SK-N-SH (cell line): ENCODE measurements around the gene KLHL24. TPM values are rescaled to one million over a fixed set of nuclear protein-coding genes. Genes with fewer than 3 reads are reported as not detected.

ENCODE experiments used
- CTCF ChIA-PET: fragments of 300-600, 350-600 bp; formaldehyde crosslinking; extraction: SDS; loops from one replicate; lab custom pipeline; 2021; lab: Yijun Ruan, JAX
- POLR2A ChIA-PET: fragments of 350-600 bp; sonication (Branson Sonifier 250); formaldehyde crosslinking; extraction: SDS; loops from one replicate; lab custom pipeline; 2020; ENCODE audit warnings: antibody characterized with exemption, inconsistent platforms; lab: Yijun Ruan, JAX
- DNase-seq: peaks from one replicate; pipeline ENCODE4 v3.0.0; 2012
- H2AFZ ChIP-seq: fragments of 200-600 bp; sonication (generic); 2 replicates; pipeline ENCODE4 v1.8.1; 2016; ENCODE audit warnings: antibody characterized with exemption, mild to moderate bottlenecking, low read depth
- H3F3A ChIP-seq: fragments of 200-600 bp; sonication (generic); replicated peaks from 2 replicates; pipeline ENCODE3; 2016; ENCODE audit warnings: antibody characterized with exemption, mild to moderate bottlenecking; ENCODE audit not compliant: insufficient read depth
- H3K27ac ChIP-seq, 2 experiments: fragments of 200-500 bp in 1 of 2; fragments of 200-600 bp in 1 of 2; sonication (Bioruptor generic) in 1 of 2; sonication (generic), shearing (Covaris generic) in 1 of 2; 2 replicates each; pipeline versions ENCODE4 v1.5.1 to v1.6.1; 2014 to 2016; ENCODE audit warnings: low read depth in 2 of 2, inconsistent platforms in 1 of 2, low read length in 1 of 2, mild to moderate bottlenecking in 1 of 2, mixed read lengths in 1 of 2
- H3K27me3 ChIP-seq: fragments of 200-600 bp; sonication (generic), shearing (Covaris generic); 2 replicates; pipeline ENCODE4 v1.6.1; 2016; ENCODE audit warnings: mixed run types; ENCODE audit not compliant: insufficient read depth
- H3K36me3 ChIP-seq, 2 experiments: fragments of 200-500 bp in 1 of 2; fragments of 200-600 bp in 1 of 2; sonication (Bioruptor generic) in 1 of 2; sonication (generic) in 1 of 2; replicated peaks in 1 of 2; 2 replicates each; pipeline versions ENCODE3 to v1.5.1; 2014 to 2016; ENCODE audit warnings: low read length in 1 of 2, mild to moderate bottlenecking in 1 of 2; ENCODE audit not compliant: insufficient read depth in 2 of 2, control insufficient read depth in 1 of 2
- H3K4me1 ChIP-seq, 2 experiments: fragments of 200-500 bp in 1 of 2; fragments of 200-600 bp in 1 of 2; sonication (Bioruptor generic) in 1 of 2; sonication (generic), shearing (Covaris generic) in 1 of 2; 2 replicates each; pipeline versions ENCODE4 v1.5.1 to v1.6.1; 2014 to 2016; ENCODE audit warnings: low read depth in 1 of 2, low read length in 1 of 2, mixed run types in 1 of 2; ENCODE audit not compliant: insufficient read depth in 2 of 2, control insufficient read depth in 1 of 2
- H3K4me2 ChIP-seq: fragments of 200-600 bp; sonication (generic), shearing (Covaris generic); 2 replicates; pipeline ENCODE4 v1.6.1; 2017; ENCODE audit warnings: mixed run types
- H3K4me3 ChIP-seq, 2 experiments: fragments of 200-500 bp in 1 of 2; fragments of 200-600 bp in 1 of 2; sonication (Bioruptor generic) in 1 of 2; sonication (generic), shearing (Covaris generic) in 1 of 2; 2 replicates each; pipeline versions ENCODE4 v1.5.1 to v1.8.1; 2014 to 2016; ENCODE audit warnings: low read depth in 2 of 2, inconsistent platforms in 1 of 2, low read length in 1 of 2, mild to moderate bottlenecking in 1 of 2, mixed read lengths in 1 of 2, moderate library complexity in 1 of 2
- H3K79me2 ChIP-seq: fragments of 200-600 bp; sonication (generic); 2 replicates; pipeline ENCODE4 v1.8.1; 2017; ENCODE audit warnings: mild to moderate bottlenecking; ENCODE audit not compliant: insufficient read depth
- H3K9ac ChIP-seq: fragments of 200-600 bp; sonication (generic); 2 replicates; pipeline ENCODE4 v1.6.1; 2017; ENCODE audit warnings: mixed run types
- H3K9me2 ChIP-seq: fragments of 200-600 bp; sonication (generic); 2 replicates; pipeline ENCODE4 v1.6.1; 2017; ENCODE audit warnings: mixed run types
- H3K9me3 ChIP-seq: fragments of 200-600 bp; sonication (generic); 2 replicates; pipeline ENCODE4 v1.6.1; 2017; ENCODE audit warnings: mixed run types, mild to moderate bottlenecking, moderate library complexity
- H4K20me1 ChIP-seq: fragments of 200-600 bp; sonication (generic); 2 replicates; pipeline ENCODE4 v1.6.1; 2017; ENCODE audit warnings: mild to moderate bottlenecking, mixed run types; ENCODE audit not compliant: insufficient read depth
- EP300 ChIP-seq, 2 experiments: IDR thresholded peaks; 2 replicates each; pipeline versions ENCODE4 v1.4.0 to v1.6.1; 2012; ENCODE audit warnings: borderline replicate concordance in 1 of 2, low read depth in 1 of 2, low read length in 1 of 2
- FOSL2 ChIP-seq: IDR thresholded peaks from 2 replicates; pipeline ENCODE4 v1.4.0; 2012; ENCODE audit warnings: low read depth, mild to moderate bottlenecking, moderate library complexity, borderline replicate concordance
- GABPA ChIP-seq: IDR thresholded peaks from 2 replicates; pipeline ENCODE4 v1.4.0; 2012; ENCODE audit warnings: low read depth, mild to moderate bottlenecking
- GATA2 ChIP-seq: sonication (generic); formaldehyde crosslinking; IDR thresholded peaks from 2 replicates; pipeline ENCODE4 v1.5.0; 2020; ENCODE audit warnings: mild to moderate bottlenecking, missing genetic modification reagents
- MAX ChIP-seq: IDR thresholded peaks from 2 replicates; pipeline ENCODE4 v1.4.0; 2012; ENCODE audit warnings: low read depth
- MEF2A ChIP-seq: IDR thresholded peaks from 2 replicates; pipeline ENCODE4 v1.4.0; 2012; ENCODE audit warnings: low read depth, borderline replicate concordance
- NFIC ChIP-seq: IDR thresholded peaks from 2 replicates; pipeline ENCODE4 v1.4.0; 2012; ENCODE audit warnings: borderline replicate concordance
- NRF1 ChIP-seq: IDR thresholded peaks from 2 replicates; pipeline ENCODE4 v1.6.1; 2012; ENCODE audit warnings: low read depth, mild to moderate bottlenecking, low read length
- POLR2AphosphoS5 ChIP-seq: IDR thresholded peaks from 2 replicates; pipeline ENCODE4 v1.6.1; 2012; ENCODE audit warnings: low read depth, low read length
- RAD21 ChIP-seq: IDR thresholded peaks from 2 replicates; pipeline ENCODE4 v1.6.1; 2012; ENCODE audit warnings: mild to moderate bottlenecking, low read length
- RCOR1 ChIP-seq: fragments of 150-350 bp; IDR thresholded peaks from 2 replicates; pipeline ENCODE4 v1.6.1; 2017; ENCODE audit warnings: antibody characterized with exemption, low read length
- RXRA ChIP-seq: IDR thresholded peaks from 2 replicates; pipeline ENCODE4 v1.4.0; 2012; ENCODE audit warnings: low read depth, mild to moderate bottlenecking, borderline replicate concordance
- SMC3 ChIP-seq: IDR thresholded peaks from 2 replicates; pipeline ENCODE4 v1.6.1; 2012; ENCODE audit warnings: low read depth, low read length, improper control_type of control experiment
- TAF1 ChIP-seq: IDR thresholded peaks from 2 replicates; pipeline ENCODE4 v1.6.1; 2012; ENCODE audit warnings: low read depth, mild to moderate bottlenecking, low read length, moderate library complexity, borderline replicate concordance
- TEAD4 ChIP-seq: IDR thresholded peaks from 2 replicates; pipeline ENCODE4 v1.4.0; 2012; ENCODE audit warnings: mild to moderate bottlenecking, borderline replicate concordance; ENCODE audit not compliant: insufficient read depth
- YY1 ChIP-seq: IDR thresholded peaks from 2 replicates; pipeline ENCODE4 v1.4.0; 2012; ENCODE audit warnings: low read depth, mild to moderate bottlenecking
- WGBS: methylation state at CpG from one replicate; pipeline ENCODE4 v1.1.6; 2017; ENCODE audit warnings: low lambda C conversion rate; 5-methylcytosine and 5-hydroxymethylcytosine counted together
- polyA plus RNA-seq, 3 experiments: library from polyadenylated mRNA; depleted of rRNA; stranded (reverse); fragments of >200 nt; gene quantifications; 2 replicates each; pipeline ENCODE4 v1.2.3, GENCODE V29; 2012
- TF ChIP-seq, protein P1 (sequence below): fragments of 150-350 bp; IDR thresholded peaks from 2 replicates; pipeline ENCODE4 v1.6.1; 2016; ENCODE audit warnings: mild to moderate bottlenecking, low read depth, low read length
- TF ChIP-seq, protein P2 (sequence below): IDR thresholded peaks from 2 replicates; pipeline ENCODE4; 2012
- TF ChIP-seq, protein P3 (sequence below): IDR thresholded peaks from 2 replicates; pipeline ENCODE4 v1.4.0; 2012; ENCODE audit warnings: low read depth, borderline replicate concordance
- TF ChIP-seq, protein P4 (sequence below): IDR thresholded peaks from 2 replicates; pipeline ENCODE4 v1.4.0; 2012; ENCODE audit warnings: low read depth, borderline replicate concordance

KLHL24 gene
- polyA plus RNA-seq, 1 of the 3 experiments (the other 2 are of a cell fraction), result 5.7 TPM

DNA sequence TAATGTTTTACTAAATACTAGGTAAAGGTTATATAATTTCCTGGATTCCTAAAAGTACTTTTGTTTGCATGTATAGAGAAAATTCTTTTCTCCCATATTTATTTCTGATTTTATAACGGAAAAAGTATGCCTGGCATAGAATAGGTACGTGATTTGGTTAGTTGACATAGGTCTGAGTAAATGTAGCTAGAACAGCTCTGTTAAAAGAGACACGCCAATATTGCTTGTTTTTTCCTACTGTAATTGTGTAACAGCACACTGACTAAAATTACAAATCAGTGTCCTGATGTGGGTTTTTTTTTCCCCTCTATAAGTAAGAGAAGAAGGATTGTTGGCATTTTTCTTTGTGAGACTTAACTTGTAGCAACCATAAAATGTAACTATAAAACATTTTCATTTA is 26.7 kb downstream of the KLHL24 start:
- H4K20me1 ChIP-seq, result no peaks in the 10 kb centered on the region
- no peak overlapping the region for H3K27ac ChIP-seq
- H3K4me2 ChIP-seq, result no peak overlapping the region
- H3K79me2 ChIP-seq, result no peaks in the 10 kb centered on the region
- ChIA-PET CTCF (interaction anchor here (1.0 to 1.6 kb wide), 4 partner anchors 14 to 192 kb away, joined by 3 to 4 read pairs (median 3); no protein-coding TSS in a partner anchor), POLR2A (interaction anchor here (1.3 kb wide), 1 partner anchor 27 kb away, joined by 3 read pairs; the partner anchor contains the start of gene KLHL24)
- H3K27me3 ChIP-seq, result no peaks in the 10 kb centered on the region
- H3K9me2 ChIP-seq, result no peaks in the 10 kb centered on the region
- peaks cover 0 to 3% of the 10 kb centered on the region in 2 experiments; a peak in 2 of 4 replicates for H3K4me1 ChIP-seq
- no peak for TF ChIP-seq FOSL2
- TF ChIP-seq SMC3, result no peak
- TF ChIP-seq EP300 (IDR thresholded peaks at IDR 0.05; ENCODE audit: borderline replicate concordance in 1 of 2, low read depth in 1 of 2, low read length in 1 of 2), result no peak
- TF ChIP-seq RCOR1, result no peak
- no peak for TF ChIP-seq GATA2
- TF ChIP-seq RXRA, result no peak
- no peak for TF ChIP-seq MAX
- no peak for TF ChIP-seq TAF1
- no peak for TF ChIP-seq YY1
- TF ChIP-seq NRF1, result no peak
- TF ChIP-seq POLR2AphosphoS5, result no peak
- no peak for TF ChIP-seq GABPA
- H3K36me3 ChIP-seq, result peaks cover 10 to 15% of the 10 kb centered on the region in 2 experiments
- H3K9ac ChIP-seq, result no peak overlapping the region
- 51% methylated on average over 3 of the region's 3 CpGs for WGBS
- no peak overlapping the region for H3K4me3 ChIP-seq
- no peak for DNase-seq
- H2AFZ ChIP-seq, result no peak overlapping the region
- H3F3A ChIP-seq, result peaks cover 28% of the 10 kb centered on the region
- no peaks in the 10 kb centered on the region for H3K9me3 ChIP-seq

- CTCF ChIA-PET, result no interaction called here
- Histone ChIP-seq H3K27ac (peak overlapping the region in 1 of 2 experiments; percentile 74; a peak in 2 of 4 replicates), H2AFZ (peak overlapping the region; percentile 58), H3K9ac (no peak overlapping the region), H4K20me1 (no peaks in the 10 kb centered on the region), H3K4me3 (no peak overlapping the region), H3K27me3 (no peaks in the 10 kb centered on the region), H3K36me3 (peaks cover 16 to 26% of the 10 kb centered on the region in 2 experiments), H3K4me1 (peaks cover 0 to 3% of the 10 kb centered on the region in 2 experiments; a peak in 2 of 4 replicates), H3K79me2 (no peaks in the 10 kb centered on the region), H3K9me3 (no peaks in the 10 kb centered on the region), H3F3A (peaks cover 28% of the 10 kb centered on the region), H3K4me2 (no peak overlapping the region), H3K9me2 (no peaks in the 10 kb centered on the region)
- no peak for DNase-seq
- WGBS, result 72% methylated on average over 3 of the region's 3 CpGs
- POLR2A ChIA-PET, result no interaction called here
- TF ChIP-seq MEF2A (0 out of 2 replicates have a peak, but pooled peaks have one; percentile 23), MAX (peak; percentile 14; the same call in 1 of the 2 replicates), RCOR1 (no peak), NRF1 (no peak), NFIC (peak; percentile 91), RAD21 (no peak), GATA2 (no peak), TEAD4 (peak; percentile 79), GABPA (no peak)
- TF ChIP-seq, protein P1, sequence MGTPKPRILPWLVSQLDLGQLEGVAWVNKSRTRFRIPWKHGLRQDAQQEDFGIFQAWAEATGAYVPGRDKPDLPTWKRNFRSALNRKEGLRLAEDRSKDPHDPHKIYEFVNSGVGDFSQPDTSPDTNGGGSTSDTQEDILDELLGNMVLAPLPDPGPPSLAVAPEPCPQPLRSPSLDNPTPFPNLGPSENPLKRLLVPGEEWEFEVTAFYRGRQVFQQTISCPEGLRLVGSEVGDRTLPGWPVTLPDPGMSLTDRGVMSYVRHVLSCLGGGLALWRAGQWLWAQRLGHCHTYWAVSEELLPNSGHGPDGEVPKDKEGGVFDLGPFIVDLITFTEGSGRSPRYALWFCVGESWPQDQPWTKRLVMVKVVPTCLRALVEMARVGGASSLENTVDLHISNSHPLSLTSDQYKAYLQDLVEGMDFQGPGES, result no peak
- TF ChIP-seq, protein P2, sequence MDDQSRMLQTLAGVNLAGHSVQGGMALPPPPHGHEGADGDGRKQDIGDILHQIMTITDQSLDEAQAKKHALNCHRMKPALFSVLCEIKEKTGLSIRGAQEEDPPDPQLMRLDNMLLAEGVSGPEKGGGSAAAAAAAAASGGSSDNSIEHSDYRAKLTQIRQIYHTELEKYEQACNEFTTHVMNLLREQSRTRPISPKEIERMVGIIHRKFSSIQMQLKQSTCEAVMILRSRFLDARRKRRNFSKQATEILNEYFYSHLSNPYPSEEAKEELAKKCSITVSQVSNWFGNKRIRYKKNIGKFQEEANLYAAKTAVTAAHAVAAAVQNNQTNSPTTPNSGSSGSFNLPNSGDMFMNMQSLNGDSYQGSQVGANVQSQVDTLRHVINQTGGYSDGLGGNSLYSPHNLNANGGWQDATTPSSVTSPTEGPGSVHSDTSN, result peak; percentile 48
- TF ChIP-seq, protein P3, sequence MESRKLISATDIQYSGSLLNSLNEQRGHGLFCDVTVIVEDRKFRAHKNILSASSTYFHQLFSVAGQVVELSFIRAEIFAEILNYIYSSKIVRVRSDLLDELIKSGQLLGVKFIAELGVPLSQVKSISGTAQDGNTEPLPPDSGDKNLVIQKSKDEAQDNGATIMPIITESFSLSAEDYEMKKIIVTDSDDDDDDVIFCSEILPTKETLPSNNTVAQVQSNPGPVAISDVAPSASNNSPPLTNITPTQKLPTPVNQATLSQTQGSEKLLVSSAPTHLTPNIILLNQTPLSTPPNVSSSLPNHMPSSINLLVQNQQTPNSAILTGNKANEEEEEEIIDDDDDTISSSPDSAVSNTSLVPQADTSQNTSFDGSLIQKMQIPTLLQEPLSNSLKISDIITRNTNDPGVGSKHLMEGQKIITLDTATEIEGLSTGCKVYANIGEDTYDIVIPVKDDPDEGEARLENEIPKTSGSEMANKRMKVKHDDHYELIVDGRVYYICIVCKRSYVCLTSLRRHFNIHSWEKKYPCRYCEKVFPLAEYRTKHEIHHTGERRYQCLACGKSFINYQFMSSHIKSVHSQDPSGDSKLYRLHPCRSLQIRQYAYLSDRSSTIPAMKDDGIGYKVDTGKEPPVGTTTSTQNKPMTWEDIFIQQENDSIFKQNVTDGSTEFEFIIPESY, result 0 out of 2 replicates have a peak, but pooled peaks have one; percentile 22
- TF ChIP-seq, protein P4, sequence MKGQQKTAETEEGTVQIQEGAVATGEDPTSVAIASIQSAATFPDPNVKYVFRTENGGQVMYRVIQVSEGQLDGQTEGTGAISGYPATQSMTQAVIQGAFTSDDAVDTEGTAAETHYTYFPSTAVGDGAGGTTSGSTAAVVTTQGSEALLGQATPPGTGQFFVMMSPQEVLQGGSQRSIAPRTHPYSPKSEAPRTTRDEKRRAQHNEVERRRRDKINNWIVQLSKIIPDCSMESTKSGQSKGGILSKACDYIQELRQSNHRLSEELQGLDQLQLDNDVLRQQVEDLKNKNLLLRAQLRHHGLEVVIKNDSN, result no peak
Measured at GRCh38 chr3:183664913-183665381, 29.5 kb downstream of the KLHL24 start.
